HG03025 (cell line): ENCODE measurements around the gene LYZL6.

Source experiments
- ATAC-seq: cut with Tn5 transposase; IDR thresholded peaks from one replicate; pipeline ENCODE4 v1.9.1; 2021; ENCODE audit warnings: mild to moderate bottlenecking, moderate library complexity; ENCODE audit not compliant: unreplicated experiment, low FRiP score

LYZL6 gene

GRCh38 chr17:35889241-35889640 lies 54.3 kb downstream of the LYZL6 start:
- no peak for ATAC-seq
